NAMALWA (cell line): ENCODE data around the gene VWCE.
"Not testable (repeated sequence)": the region's sequence is repeated elsewhere in the genome, so short reads cannot be mapped to it uniquely, and the experiment has no call there.

Experiments
- DNase-seq: peaks from one replicate; pipeline ENCODE4 v3.0.0-alpha.2; 2015; ENCODE audit warnings: low spot score

The VWCE gene

DNA sequence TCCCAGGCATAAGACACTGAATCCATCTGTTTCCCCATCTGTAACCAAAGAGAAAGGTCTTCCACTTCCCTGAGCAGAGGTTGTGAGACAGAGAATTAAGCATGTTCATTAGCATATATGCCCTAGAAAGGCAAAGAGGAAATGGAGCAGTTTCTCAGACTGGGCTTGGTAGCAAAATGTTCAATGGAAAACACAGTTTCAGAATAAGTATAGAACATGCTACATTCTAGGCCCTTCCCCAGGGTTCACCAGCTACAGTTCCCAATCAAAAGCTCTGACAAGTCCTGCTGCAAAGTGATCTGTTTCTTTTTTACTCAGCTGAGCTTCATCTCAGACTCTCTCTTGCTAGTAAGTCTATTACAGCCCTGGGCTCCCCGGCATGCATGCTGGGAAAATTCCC lies 42.8 kb downstream of the VWCE start:
- not testable (repeated sequence) for DNase-seq

DNA sequence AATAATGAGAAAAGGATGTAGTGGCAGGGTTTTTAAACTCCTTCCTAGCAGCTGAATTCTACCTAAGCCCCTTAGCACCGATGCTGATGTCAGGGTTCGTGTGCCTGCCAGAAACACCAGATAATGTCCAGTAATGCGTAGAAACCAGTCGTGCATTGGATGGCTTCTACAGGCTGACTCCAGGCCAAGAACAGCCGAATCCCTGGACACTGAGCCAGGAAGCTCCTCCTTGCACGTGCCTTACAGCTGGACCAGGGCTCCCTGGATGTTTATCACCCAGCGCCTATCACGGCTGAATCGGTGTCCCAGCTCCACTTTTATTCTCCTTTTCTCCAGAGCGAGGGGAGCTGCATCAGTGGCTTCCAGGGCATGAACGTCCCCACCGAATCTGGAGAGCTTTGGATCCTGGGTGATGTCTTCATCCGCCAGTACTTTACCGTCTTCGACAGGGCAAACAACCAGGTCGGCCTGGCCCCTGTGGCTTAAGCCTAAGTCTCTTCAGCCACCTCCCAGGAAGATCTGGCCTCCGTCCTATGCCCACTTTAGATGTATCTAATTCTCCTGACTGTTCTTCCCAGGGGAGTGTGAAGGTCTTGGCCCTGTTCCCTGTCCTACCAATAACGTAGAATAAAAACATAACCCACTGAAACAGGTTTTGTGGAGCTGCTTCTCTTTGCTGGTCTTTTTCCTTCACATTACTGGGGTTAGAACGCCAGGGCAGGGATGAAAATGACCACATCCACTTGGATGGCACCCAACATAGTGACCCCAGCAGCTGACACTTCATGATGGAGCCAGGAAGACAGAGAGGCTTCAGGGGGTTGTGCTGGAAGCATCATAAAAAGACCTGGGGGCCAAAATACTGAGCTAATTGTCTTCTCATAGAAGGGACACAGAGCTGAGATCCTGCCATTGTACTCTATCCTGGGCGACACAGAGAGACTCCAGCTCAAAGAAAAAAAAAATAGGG lies 44.0 kb downstream of the VWCE start:
- DNase-seq, result not testable (repeated sequence)

DNA sequence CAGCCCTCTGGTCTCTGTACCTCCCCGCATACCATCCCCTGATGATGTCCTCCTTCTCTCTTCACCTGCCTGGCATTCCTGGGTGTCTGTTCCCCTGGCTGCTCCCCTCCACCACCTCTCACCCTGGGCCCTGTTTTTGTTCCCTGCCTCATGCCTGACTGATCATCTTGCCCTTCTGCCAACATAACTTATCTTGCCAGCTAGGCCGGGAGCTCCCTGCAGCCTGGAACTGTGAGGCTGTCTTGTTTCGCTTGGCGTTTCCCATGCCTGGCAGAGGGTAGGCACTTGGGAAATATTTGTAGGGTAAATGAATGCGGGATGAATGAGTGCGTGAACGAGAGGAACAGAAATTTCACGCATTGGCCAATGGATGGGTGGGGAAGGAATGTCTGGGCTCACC lies 45.9 kb downstream of the VWCE start:
- not testable (repeated sequence) for DNase-seq

DNA sequence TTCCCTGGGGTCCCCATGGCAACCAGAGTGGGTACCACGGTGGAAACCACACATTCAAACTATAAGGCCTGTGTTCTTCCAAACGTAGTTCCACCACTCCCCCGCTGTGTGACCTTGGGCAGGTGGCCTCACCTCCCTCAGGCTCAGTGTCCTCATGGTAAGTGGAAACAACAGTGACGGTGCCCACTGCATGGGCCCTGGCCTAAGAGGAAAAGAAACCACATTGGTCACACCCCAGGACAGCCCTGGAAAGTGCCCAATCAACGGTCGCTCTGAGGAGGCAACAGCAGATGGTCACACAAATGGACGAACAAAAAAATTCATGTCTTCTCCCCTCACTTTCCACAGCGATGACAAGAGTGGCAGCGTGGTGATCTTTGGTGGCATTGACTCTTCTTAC lies 47.0 kb downstream of the VWCE start:
- not testable (repeated sequence) for DNase-seq

DNA sequence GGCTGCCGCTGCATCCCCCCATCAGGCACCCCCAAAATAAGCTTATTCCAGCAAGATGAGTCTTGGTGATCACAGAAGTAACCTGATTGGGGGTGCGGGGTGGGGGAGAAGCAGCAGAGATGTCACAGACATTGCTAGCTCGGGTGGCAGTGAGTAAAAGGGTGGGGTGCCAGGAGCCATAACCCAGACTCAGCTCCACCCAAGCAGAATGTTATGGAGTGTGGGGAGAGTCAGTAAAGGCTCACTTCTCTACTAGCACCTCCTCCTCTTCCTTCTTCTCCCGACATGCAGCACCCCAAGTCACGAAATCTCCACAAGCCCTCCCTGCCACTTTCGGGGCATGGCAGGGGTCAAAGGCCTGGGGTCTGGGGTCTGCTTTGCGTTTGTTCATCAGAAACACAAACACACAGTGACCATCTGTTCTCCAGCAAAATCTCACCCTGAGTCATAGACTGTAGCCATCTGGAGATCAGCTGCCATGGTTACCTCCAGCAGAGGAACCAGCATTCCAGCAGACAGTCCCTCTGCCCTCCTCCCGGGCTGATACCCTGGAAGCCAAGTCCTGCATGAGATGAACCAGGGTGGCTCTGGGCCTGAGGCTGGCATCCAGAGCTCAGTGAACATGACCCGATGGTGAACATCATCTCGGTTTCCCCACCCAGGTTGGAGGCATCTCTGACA lies 49.7 kb downstream of the VWCE start:
- not testable (repeated sequence) for DNase-seq

DNA sequence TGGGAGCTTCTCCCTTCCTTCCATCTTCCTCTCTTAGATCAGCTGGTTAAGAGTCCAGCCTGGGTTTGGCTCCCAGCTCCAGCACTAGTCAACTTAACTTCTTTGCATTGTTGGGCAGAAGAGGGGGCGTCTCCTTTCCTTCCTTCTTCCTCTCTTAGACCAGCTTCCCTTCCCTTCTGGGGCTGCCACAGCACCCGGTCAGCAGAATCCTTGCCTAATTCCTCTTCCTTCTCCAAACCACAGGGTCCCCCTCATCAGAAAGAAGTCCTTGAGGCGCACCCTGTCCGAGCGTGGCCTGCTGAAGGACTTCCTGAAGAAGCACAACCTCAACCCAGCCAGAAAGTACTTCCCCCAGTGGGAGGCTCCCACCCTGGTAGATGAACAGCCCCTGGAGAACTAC lies 53.6 kb downstream of the VWCE start:
- DNase-seq, result not testable (repeated sequence)

DNA sequence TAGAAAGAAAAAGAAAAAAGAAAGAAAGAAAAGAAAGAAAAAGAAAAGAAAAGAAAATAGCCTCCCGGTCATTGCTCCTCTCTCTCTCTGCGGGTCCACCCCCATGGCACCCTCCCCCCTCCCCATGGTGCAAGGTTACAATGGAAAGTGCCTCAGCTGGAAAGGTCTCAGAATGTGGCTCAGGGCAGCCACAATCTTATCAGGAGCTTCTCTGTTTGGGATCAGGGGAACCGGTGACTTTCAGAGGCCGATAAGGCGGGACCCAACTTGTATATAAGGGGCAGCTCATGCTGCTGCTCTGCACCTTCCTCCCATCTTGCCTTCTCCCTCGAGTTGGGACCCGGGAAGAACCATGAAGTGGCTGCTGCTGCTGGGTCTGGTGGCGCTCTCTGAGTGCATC lies 54.2 kb downstream of the VWCE start, which contains the start of gene PGA5:
TSS of gene PGA5 (plus strand) at position 301 of the 400 bp plus-strand sequence. CDS start at position 353, 52 bp downstream.
- DNase-seq, result not testable (repeated sequence)

DNA sequence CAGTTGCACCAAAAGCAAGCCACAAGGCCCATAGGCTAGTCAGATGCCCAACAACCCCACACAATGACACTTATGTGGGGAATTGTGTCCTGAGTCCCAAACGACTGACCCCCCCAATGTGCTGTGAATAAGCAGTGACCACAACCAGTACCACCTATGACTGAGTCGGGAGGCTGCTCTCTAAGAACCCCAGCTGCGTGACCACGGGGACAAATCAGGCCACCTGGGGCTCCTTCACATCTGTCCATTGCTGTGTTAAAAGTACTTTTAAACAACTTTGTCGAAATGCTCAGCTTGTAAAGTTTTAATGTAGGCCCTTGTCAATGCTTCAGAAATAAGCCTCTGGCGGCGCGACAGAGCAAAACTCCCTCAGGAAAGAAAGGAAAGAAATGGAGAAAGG lies 54.8 kb downstream of the VWCE start:
- DNase-seq, result not testable (repeated sequence)

DNA sequence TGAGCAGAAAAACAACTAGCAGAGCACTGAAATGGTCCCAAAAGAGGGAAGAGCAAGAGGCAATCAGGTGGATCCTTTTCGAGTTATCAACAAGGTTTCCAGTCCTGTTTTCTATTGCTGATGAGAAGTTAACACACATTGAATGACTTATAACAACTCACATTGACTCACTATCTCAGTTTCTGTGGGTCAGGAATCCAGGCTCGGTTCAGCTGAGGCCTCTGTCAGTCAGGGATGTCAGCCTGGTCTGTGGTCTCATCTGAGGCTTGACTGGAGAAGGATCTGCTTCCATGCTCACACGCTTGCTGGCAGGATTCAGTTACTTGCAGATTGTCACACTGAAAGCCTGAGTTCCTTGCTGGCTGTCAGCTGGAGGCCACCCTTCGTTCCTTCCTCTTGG lies 58.0 kb downstream of the VWCE start:
- not testable (repeated sequence) for DNase-seq

DNA sequence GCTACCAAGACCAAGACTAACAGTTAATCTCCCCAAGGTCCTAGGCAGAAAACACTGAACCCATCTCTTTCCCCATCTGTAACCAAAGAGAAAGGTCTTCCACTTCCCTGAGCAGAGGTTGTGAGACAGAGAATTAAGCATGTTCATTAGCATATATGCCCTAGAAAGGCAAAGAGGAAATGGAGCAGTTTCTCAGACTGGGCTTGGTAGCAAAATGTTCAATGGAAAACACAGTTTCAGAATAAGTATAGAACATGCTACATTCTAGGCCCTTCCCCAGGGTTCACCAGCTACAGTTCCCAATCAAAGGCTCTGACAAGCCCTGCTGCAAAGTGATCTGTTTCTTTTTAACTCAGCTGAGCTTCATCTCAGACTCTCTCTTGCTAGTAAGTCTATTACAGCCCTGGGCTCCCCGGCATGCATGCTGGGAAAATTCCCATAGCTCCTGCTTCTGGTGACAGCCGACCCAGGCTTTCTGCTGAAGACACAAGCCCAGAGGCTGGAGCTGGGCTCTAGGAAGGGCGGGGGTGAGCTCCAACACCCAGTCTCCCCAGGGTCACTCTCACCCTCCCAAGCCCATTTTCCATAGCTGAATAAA lies 62.5 kb downstream of the VWCE start:
- not testable (repeated sequence) for DNase-seq

DNA sequence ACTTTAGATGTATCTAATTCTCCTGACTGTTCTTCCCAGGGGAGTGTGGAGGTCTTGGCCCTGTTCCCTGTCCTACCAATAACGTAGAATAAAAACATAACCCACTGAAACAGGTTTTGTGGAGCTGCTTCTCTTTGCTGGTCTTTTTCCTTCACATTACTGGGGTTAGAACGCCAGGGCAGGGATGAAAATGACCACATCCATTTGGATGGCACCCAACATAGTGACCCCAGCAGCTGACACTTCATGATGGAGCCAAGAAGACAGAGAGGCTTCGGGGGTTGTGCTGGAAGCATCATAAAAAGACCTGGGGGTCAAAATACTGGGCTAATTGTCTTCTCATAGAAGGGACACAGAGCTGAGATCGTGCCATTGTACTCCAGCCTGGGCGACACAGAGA lies 63.5 kb downstream of the VWCE start:
- DNase-seq, result not testable (repeated sequence)

DNA sequence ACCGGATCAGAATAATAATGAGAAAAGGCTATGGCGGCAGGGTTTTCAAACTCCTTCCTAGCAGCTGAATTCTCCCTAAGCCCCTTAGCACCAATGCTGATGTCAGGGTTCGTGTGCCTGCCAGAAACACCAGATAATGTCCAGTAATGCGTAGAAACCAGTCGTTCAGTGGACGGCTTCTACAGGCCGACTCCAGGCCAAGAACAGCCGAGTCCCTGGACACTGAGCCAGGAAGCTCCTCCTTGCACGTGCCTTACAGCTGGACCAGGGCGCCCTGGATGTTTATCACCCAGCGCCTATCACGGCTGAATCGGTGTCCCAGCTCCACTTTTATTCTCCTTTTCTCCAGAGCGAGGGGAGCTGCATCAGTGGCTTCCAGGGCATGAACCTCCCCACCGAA lies 64.1 kb downstream of the VWCE start:
- DNase-seq, result not testable (repeated sequence)

DNA sequence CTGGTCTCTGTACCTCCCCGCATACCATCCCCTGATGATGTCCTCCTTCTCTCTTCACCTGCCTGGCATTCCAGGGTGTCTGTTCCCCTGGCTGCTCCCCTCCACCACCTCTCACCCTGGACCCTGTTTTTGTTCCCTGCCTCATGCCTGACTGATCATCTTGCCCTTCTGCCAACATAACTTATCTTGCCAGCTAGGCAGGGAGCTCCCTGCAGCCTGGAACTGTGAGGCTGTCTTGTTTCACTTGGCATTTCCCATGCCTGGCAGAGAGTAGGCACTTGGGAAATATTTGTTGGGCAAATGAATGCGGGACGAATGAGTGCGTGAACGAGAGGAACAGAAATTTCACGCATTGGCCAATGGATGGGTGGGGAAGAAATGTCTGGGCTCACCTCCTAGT lies 65.7 kb downstream of the VWCE start:
- not testable (repeated sequence) for DNase-seq

DNA sequence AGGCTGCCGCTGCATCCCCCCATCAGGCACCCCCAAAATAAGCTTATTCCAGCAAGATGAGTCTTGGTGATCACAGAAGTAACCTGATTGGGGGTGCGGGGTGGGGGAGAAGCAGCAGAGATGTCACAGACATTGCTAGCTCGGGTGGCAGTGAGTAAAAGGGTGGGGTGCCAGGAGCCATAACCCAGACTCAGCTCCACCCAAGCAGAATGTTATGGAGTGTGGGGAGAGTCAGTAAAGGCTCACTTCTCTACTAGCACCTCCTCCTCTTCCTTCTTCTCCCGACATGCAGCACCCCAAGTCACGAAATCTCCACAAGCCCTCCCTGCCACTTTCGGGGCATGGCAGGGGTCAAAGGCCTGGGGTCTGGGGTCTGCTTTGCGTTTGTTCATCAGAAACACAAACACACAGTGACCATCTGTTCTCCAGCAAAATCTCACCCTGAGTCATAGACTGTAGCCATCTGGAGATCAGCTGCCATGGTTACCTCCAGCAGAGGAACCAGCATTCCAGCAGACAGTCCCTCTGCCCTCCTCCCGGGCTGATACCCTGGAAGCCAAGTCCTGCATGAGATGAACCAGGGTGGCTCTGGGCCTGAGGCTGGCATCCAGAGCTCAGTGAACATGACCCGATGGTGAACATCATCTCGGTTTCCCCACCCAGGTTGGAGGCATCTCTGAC lies 68.5 kb downstream of the VWCE start:
- DNase-seq, result not testable (repeated sequence)

DNA sequence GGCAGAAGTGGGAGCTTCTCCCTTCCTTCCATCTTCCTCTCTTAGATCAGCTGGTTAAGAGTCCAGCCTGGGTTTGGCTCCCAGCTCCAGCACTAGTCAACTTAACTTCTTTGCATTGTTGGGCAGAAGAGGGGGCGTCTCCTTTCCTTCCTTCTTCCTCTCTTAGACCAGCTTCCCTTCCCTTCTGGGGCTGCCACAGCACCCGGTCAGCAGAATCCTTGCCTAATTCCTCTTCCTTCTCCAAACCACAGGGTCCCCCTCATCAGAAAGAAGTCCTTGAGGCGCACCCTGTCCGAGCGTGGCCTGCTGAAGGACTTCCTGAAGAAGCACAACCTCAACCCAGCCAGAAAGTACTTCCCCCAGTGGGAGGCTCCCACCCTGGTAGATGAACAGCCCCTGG lies 72.4 kb downstream of the VWCE start:
- not testable (repeated sequence) for DNase-seq

DNA sequence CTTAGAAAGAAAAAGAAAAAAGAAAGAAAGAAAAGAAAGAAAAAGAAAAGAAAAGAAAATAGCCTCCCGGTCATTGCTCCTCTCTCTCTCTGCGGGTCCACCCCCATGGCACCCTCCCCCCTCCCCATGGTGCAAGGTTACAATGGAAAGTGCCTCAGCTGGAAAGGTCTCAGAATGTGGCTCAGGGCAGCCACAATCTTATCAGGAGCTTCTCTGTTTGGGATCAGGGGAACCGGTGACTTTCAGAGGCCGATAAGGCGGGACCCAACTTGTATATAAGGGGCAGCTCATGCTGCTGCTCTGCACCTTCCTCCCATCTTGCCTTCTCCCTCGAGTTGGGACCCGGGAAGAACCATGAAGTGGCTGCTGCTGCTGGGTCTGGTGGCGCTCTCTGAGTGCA lies 73.1 kb downstream of the VWCE start, which contains the start of gene PGA4:
TSS of gene PGA4 (plus strand) at position 301 of the 400 bp plus-strand sequence. CDS start at position 355, 54 bp downstream.
- not testable (repeated sequence) for DNase-seq

DNA sequence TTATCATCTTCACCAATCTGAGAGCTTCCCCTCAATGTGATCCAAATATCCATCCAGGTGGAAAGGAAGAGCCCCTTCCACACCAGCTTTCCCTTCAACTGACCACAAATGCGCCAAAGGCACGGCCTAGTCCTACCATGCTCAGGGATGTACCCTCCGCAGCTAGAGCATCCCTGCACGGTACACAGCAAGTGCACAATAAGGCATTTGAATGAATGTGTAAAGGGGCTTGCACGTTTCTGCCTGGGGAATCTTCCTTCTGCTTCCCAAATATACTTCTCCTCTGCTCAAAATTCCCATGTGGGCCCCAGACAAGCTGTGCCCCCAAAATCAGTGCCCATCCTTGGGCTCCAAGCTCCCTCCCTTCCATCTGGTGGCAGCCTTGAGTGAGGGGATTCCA lies 76.1 kb downstream of the VWCE start:
- not testable (repeated sequence) for DNase-seq

DNA sequence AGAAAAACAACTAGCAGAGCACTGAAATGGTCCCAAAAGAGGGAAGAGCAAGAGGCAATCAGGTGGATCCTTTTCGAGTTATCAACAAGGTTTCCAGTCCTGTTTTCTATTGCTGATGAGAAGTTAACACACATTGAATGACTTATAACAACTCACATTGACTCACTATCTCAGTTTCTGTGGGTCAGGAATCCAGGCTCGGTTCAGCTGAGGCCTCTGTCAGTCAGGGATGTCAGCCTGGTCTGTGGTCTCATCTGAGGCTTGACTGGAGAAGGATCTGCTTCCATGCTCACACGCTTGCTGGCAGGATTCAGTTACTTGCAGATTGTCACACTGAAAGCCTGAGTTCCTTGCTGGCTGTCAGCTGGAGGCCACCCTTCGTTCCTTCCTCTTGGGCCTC lies 76.8 kb downstream of the VWCE start:
- DNase-seq, result not testable (repeated sequence)

DNA sequence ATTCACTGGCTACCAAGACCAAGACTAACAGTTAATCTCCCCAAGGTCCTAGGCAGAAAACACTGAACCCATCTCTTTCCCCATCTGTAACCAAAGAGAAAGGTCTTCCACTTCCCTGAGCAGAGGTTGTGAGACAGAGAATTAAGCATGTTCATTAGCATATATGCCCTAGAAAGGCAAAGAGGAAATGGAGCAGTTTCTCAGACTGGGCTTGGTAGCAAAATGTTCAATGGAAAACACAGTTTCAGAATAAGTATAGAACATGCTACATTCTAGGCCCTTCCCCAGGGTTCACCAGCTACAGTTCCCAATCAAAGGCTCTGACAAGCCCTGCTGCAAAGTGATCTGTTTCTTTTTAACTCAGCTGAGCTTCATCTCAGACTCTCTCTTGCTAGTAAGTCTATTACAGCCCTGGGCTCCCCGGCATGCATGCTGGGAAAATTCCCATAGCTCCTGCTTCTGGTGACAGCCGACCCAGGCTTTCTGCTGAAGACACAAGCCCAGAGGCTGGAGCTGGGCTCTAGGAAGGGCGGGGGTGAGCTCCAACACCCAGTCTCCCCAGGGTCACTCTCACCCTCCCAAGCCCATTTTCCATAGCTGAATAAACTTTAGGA lies 81.3 kb downstream of the VWCE start:
- DNase-seq, result not testable (repeated sequence)

DNA sequence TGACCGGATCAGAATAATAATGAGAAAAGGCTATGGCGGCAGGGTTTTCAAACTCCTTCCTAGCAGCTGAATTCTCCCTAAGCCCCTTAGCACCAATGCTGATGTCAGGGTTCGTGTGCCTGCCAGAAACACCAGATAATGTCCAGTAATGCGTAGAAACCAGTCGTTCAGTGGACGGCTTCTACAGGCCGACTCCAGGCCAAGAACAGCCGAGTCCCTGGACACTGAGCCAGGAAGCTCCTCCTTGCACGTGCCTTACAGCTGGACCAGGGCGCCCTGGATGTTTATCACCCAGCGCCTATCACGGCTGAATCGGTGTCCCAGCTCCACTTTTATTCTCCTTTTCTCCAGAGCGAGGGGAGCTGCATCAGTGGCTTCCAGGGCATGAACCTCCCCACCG lies 82.9 kb downstream of the VWCE start:
- not testable (repeated sequence) for DNase-seq

DNA sequence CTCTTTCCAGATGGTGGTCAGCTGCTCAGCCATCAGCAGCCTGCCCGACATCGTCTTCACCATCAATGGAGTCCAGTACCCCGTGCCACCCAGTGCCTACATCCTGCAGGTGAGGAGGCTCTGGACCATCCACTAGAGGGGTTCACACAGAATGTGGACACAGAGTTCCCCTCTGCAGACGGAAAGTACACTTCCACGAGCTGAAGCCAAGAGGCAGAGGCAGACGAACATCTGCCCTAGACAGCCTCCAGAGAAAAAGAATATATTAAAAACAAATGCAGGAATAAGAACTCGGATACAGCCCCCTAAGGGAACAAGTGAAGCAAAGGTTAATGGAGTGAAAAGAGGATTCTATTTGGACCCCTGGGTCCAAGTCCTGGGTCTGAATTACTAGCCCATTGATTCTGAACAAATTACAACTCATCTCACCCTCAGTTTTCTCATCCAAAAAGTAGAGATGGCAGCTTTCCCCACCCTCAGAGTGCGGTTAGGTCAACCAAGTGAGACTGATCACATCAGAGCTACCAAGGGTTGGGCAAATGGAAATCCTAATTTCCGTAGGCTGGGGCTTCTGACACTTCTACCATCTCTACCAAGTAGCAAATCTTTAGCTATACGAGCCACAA lies 83.7 kb downstream of the VWCE start:
- DNase-seq, result not testable (repeated sequence)
